Measurements from ENCODE around the gene GM2A.
A peak's percentile ranks its signal among the peaks of the same experiment; 100 is the strongest.

Gene GM2A

DNA sequence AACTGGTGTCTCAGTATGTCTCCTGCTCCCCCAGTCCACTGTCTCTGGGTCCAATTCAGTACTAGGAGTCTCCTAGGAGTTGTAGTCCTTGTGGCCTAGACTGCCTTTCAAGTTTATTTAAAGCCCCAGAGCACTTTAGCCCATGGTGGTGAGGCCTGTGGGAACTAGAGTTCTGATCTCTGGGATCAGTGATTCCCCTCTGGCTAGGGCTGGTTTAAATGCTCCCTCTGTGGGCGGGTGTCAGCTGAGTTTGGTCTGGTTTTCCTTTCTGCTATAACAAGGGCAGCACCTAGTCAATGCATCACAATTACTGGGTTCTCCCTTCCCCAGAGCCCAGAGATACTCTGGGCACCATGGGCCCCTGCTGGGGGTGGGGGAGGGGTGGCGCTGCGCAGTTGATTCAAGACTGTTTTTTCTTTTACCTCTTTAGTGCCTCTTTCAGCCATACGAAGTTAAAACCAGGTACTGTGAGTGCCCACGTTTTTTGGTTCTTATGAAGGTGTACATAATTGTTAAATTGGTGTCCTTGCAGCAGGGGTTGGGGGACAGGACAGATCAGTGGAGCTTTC, 59.9 kb downstream of the GM2A start:
- Histone ChIP-seq H3K27me3 (no peaks in the 10 kb centered on the region), H3K4me1 (ENCODE audit: control insufficient read depth in 1 of 2, insufficient read depth in 1 of 2, low read depth in 1 of 2, low read length in 1 of 2) (no peaks in the 10 kb centered on the region), H3K27ac (no peak overlapping the region), H3K4me3 (ENCODE audit: low read depth in 1 of 2, low read length in 1 of 2) (no peak overlapping the region), H3K36me3 (no peaks in the 10 kb centered on the region), H3K9me3 (no peaks in the 10 kb centered on the region)
- TF ChIP-seq, protein P1, sequence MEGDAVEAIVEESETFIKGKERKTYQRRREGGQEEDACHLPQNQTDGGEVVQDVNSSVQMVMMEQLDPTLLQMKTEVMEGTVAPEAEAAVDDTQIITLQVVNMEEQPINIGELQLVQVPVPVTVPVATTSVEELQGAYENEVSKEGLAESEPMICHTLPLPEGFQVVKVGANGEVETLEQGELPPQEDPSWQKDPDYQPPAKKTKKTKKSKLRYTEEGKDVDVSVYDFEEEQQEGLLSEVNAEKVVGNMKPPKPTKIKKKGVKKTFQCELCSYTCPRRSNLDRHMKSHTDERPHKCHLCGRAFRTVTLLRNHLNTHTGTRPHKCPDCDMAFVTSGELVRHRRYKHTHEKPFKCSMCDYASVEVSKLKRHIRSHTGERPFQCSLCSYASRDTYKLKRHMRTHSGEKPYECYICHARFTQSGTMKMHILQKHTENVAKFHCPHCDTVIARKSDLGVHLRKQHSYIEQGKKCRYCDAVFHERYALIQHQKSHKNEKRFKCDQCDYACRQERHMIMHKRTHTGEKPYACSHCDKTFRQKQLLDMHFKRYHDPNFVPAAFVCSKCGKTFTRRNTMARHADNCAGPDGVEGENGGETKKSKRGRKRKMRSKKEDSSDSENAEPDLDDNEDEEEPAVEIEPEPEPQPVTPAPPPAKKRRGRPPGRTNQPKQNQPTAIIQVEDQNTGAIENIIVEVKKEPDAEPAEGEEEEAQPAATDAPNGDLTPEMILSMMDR (IDR thresholded peaks at IDR 0.05), result no peak

DNA sequence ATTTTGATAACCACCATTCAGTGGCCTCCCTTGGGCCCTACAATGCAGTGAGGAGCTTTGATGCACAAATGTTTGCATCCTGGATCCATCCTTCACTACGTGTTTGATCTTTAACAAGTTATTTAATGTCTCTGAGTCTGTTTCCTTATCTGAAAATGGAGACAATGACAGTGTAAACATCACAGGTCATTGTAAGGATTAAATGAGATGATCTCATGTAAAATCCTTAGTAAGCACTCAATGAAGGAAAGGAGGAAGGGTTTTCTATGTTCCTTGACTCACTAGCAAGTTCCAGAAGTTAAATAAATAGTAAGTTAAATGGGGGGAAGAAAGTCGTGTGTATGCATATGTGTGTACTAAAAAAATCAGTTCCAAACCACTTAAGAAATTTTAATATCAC, 60.4 kb downstream of the GM2A start:
- H3K27me3 ChIP-seq, result no peaks in the 10 kb centered on the region
- H3K4me3 ChIP-seq (ENCODE audit: low read depth in 1 of 2, low read length in 1 of 2), result no peak overlapping the region
- no peaks in the 10 kb centered on the region for H3K36me3 ChIP-seq
- no peak overlapping the region for H3K27ac ChIP-seq
- H3K9me3 ChIP-seq, result no peaks in the 10 kb centered on the region
- TF ChIP-seq, protein P1 (IDR thresholded peaks at IDR 0.05), result no peak
- H3K4me1 ChIP-seq (ENCODE audit: control insufficient read depth in 1 of 2, insufficient read depth in 1 of 2, low read depth in 1 of 2, low read length in 1 of 2), result no peaks in the 10 kb centered on the region

DNA sequence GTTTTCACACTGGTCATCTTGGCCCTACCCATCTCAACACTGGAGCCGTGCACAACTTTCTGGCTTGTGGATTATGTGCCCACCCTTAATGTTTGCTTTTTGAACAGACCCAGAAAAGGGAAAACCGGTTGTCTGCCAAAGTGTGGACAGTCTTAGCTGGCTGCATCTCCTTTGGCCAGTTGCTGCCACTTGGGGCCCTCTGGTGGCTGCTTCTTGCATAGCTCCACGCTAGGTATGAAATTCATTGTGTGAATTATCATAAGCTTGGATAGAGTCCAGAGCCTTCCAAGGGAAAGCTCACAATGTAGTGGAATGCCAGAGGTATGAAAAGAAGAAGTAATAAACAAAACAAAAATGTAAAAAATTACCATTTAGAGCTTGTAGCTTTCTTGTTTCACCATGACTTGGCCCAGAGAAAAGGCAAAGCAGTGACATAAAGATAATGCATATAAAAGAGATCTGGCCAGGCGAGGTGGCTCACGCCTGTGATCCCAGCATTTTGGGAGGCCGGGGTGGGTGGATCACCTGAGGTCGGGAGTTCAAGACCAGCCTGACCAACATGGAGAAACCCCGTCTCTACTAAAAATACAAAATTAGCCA, 63.1 kb downstream of the GM2A start:
- no peaks in the 10 kb centered on the region for H3K4me1 ChIP-seq (ENCODE audit: control insufficient read depth in 1 of 2, insufficient read depth in 1 of 2, low read depth in 1 of 2, low read length in 1 of 2)
- no peak overlapping the region for H3K27ac ChIP-seq
- no peaks in the 10 kb centered on the region for H3K9me3 ChIP-seq
- H3K27me3 ChIP-seq, result no peaks in the 10 kb centered on the region
- H3K4me3 ChIP-seq (ENCODE audit: low read depth in 1 of 2, low read length in 1 of 2), result no peak overlapping the region
- H3K36me3 ChIP-seq, result no peaks in the 10 kb centered on the region
- TF ChIP-seq, protein P1 (IDR thresholded peaks at IDR 0.05), result peak; percentile 69

DNA sequence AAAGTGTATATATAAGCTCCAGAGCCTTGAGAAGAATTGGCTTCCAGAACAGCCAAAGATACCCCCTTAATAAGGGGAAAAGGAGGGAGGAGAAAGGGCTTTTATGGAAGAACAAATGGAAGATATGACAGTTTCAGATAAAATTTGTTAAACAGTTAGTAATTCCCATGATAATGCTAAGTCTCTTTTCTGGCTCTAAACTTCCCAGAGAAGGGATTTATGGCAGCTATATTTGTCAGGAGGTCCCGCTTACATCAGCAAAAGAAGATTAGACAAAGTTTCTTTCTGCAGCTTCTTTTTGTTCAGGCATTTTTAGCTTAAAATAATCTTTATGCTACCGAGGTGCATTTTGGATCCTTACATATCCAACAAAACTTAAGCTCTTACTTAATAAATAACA, 64.9 kb downstream of the GM2A start:
- H3K27ac ChIP-seq, result no peak overlapping the region
- no peaks in the 10 kb centered on the region for H3K9me3 ChIP-seq
- no peaks in the 10 kb centered on the region for H3K27me3 ChIP-seq
- TF ChIP-seq, protein P1 (IDR thresholded peaks at IDR 0.05), result no peak
- no peaks in the 10 kb centered on the region for H3K36me3 ChIP-seq
- H3K4me1 ChIP-seq (ENCODE audit: control insufficient read depth in 1 of 2, insufficient read depth in 1 of 2, low read depth in 1 of 2, low read length in 1 of 2), result no peaks in the 10 kb centered on the region
- no peak overlapping the region for H3K4me3 ChIP-seq (ENCODE audit: low read depth in 1 of 2, low read length in 1 of 2)

DNA sequence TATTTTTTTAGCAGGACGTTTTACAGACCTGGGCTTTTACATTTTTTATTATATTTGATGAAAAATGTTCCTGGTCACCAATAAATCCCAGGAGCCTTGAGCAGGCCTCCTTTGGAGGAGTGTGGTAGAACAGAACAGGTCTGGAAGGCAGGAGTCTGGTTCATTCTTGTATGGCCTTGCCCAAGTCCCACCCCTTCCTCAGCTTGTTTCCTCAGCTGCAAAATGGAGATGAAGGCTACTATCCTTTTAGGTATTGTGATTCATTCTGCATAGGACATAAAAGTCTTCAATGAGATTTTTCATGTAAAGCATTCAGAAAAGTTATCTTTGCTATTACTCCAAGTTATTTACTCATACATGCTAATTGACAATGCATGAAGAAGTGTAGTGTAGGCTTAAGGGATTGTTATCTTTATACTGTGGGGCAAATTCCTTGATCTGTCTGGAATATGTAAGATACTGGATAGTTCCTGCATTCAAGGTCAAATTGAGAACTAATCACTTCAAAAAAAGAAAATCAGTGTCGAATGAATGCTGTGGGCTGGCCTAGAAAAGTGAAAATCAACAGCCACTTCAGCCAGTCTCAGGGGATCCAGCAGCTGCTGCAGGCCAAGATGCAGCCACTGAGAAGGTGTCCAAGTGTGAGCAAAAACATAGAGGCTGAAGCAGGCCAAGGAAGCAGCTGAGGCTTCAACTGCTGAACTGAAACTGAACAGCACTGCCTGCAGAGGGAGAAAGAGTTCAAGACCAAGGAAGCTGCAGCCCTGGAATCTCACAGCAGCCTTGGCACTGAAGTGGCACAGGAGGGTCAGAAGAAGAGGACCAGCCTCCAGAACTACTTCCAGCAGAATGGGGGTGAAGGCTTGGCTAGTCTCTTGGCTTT, 66.1 kb downstream of the GM2A start:
- Histone ChIP-seq H3K4me3 (ENCODE audit: low read depth in 1 of 2, low read length in 1 of 2) (no peak overlapping the region), H3K27ac (no peak overlapping the region), H3K36me3 (no peaks in the 10 kb centered on the region), H3K9me3 (no peaks in the 10 kb centered on the region), H3K27me3 (no peaks in the 10 kb centered on the region), H3K4me1 (ENCODE audit: control insufficient read depth in 1 of 2, insufficient read depth in 1 of 2, low read depth in 1 of 2, low read length in 1 of 2) (no peaks in the 10 kb centered on the region)
- TF ChIP-seq, protein P1 (IDR thresholded peaks at IDR 0.05), result no peak

Data from neutrophil (primary cell).